RPMI7951 (cell line): ENCODE results near the gene PLXNB3. TPM values are rescaled to one million over a fixed set of nuclear protein-coding genes. Genes with fewer than 3 reads are reported as not detected.
"Not testable (repeated sequence)": the region's sequence is repeated elsewhere in the genome, so short reads cannot be mapped to it uniquely, and the experiment has no call there.

Source experiments
- DNase-seq: peaks from one replicate; pipeline ENCODE4 v3.0.0-alpha.2; 2012; ENCODE audit warnings: low read depth
- total RNA-seq: library from RNA; depleted of rRNA; stranded (reverse); fragments of >200 nt; shearing (Covaris generic); gene quantifications from 2 replicates; pipeline ENCODE4 v1.2.3, GENCODE V29; 2014; rRNA removed

PLXNB3 gene
- total RNA-seq = 2.0 and 3.8 TPM in 2 replicates

DNA sequence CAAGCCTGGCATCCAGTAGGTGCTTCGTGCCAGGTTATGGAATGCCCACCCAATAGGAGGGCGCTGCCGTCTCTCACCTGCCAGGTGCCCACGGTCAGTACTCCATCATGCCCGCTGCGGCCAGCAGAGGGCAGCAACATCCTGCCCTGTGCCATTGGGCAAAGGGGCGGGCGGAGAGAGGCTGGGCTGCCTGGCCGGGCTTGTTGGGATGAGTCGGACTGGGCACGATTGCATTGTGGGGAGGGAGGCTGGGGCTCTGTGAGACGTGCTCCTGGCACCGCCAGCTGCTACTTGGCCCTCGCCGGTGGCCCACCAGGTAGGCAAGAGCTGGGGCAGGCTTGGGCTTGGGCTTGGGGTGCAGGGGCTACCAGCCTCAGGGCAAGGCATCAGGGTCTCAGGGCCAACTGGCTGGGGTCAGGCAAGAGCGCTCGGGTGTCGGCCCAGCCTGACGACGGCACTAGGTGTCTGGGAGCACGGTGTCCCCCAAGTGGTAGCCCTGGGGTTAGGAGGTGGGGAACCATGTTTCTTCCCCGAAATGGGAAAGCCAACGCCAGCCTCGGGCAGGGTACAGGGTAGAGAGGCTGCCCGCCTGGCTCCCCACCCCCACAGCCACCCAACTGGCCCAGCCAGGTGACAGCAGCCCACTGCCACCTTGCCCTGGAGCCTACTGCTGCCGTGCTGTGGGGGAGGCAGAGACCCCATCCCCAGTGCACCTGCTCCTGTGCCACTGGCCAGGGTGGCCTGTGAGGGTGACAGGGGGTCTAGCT, at the start of gene PLXNB3:
Gene PLXNB3 (plus strand): TSS at position 261 of the 767 bp plus-strand sequence. CDS start 1,287 bp downstream, outside the sequence.
- peak; percentile 65 for DNase-seq

GRCh38 chrX:153714256-153714655, 49.8 kb upstream of the PLXNB3 start:
- DNase-seq = no peak

DNA sequence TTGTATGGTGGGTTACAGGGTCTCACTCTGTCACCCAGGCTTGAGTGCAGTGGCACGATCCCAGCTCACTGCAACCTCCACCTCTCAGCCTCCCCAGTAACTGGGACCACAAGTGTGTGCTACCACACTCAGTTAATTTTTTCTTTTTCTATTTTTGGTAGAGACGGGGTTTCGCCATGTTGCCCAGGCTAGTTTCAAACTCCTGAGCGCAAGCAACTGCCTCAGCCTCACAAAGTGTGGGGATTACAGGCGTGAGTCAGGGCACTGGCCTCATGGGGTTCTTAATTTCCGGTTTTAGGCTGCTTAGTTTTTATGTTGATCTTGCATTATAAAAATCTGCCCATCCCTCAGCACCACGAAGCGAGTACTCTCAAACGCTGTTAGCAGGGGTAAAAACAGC, 46.6 kb upstream of the PLXNB3 start:
- DNase-seq = no peak

DNA sequence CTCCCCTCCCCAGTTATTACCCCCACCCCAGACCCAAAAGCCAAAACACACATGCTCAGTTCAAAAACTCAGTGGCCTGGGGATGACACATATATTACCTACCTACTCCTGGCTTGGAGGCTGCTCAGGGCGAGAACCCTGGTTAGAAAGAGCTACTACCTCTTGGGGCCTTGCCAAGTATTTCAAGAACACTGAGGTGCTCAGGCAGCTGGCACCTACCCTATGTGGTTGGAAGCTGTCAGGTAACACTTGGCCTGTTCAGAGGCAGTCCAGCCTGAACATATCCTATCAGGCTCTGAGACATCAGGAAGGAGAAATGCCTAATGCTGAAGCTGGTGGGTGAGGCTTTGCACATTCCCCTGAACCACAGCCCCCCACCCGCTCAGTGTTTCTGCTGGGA, 44.8 kb upstream of the PLXNB3 start:
- DNase-seq = no peak

- no peak for DNase-seq
Observed at GRCh38 chrX:153719701-153720100, 44.3 kb upstream of the PLXNB3 start.

- DNase-seq = no peak
Observed at GRCh38 chrX:153722704-153723350, 41.2 kb upstream of the PLXNB3 start.

DNA sequence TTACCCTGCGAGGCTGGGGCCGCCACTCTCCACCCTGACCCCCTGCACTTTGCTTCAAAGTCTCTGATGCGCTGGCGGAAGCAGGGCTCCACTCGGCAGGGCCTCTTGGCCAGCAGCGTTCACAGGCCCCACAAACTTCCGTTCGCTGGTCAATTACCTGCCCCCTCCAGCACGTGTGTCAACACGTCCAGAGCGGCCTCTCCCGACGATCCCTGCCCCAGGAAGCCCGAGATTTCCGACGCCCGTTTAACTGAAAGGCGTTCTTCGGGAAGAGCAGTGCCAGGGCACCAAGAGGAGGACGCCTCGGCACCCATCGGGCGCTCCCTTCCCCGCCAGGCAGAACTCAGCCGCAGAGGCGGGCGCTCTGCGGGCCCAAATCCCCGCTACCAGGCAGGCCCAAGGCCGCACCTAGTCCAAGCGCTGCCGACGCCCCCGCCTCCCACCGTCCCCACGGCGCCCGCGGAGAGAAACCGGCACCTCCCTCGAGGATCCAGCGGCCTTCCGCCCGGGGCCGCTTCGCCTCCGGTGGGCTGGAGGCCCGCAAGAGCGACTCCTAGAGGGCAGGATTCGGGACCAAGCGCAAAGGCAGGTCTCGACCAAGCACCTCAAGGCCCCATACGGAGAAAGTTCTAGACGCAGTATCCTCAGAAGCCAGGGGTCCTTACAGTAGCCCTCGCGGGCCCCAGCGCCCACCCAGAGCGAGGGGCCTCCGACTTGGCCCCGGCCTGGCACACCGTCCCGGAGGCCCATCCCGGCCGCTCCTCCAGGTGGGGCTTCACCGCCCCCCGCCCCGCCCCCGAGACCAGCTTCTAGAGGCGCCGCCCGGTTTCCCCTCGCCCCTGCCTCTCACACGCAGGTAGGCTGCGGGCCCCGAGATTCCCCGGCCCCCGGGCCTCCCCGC, 40.4 kb upstream of the PLXNB3 start:
- DNase-seq = peak; percentile 32

DNA sequence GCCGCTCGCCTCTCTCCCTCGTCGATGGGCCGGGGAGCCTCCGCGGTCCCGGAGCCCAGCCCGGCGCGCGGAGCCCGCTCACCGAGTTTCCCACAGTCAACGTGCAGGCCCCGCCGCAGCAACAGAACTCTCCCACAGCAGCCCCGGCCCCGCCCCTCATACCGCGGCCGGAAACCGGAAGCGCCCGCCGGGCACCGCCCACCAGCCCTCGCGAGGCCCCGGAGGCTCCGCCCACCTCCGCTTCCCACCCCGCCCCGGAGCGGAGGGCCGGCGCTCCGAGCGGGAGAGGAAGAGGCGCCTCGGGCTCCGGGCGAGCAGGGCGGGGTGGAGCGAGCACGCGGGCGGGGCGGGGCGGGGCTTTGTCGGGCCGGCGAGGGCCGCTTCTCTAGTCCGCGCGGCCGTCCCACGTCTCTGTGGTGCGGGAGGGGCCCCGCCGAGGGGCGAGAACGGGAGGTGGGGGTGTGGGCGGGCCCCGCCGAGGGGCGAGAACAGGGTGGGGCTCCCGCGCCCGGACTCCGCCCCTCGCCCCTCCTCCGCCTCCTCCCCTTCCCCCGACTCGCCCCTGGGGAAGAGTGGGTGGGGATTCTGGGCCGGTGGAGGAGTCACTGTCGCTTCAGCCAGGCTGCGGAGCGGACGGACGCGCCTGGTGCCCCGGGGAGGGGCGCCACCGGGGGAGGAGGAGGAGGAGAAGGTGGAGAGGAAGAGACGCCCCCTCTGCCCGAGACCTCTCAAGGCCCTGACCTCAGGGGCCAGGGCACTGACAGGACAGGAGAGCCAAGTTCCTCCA, 39.6 kb upstream of the PLXNB3 start, which contains the start of the genes ABCD1 and BCAP31:
Gene ABCD1 (plus strand): TSS at position 605 of the 787 bp plus-strand sequence. CDS start 411 bp downstream, outside the sequence.
Gene BCAP31 (minus strand): TSS at position 136 of the 787 bp plus-strand sequence. CDS start 1,143 bp downstream, outside the sequence.
- peak; percentile 83 for DNase-seq

DNA sequence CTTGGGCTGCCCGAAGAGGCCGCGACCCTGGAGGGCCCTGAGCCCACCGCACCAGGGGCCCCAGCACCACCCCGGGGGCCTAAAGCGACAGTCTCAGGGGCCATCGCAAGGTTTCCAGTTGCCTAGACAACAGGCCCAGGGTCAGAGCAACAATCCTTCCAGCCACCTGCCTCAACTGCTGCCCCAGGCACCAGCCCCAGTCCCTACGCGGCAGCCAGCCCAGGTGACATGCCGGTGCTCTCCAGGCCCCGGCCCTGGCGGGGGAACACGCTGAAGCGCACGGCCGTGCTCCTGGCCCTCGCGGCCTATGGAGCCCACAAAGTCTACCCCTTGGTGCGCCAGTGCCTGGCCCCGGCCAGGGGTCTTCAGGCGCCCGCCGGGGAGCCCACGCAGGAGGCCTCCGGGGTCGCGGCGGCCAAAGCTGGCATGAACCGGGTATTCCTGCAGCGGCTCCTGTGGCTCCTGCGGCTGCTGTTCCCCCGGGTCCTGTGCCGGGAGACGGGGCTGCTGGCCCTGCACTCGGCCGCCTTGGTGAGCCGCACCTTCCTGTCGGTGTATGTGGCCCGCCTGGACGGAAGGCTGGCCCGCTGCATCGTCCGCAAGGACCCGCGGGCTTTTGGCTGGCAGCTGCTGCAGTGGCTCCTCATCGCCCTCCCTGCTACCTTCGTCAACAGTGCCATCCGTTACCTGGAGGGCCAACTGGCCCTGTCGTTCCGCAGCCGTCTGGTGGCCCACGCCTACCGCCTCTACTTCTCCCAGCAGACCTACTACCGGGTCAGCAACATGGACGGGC, 38.8 kb upstream of the PLXNB3 start:
- no peak for DNase-seq

- DNase-seq = no peak
Observed at GRCh38 chrX:153725832-153726285, 38.2 kb upstream of the PLXNB3 start.

- DNase-seq = peak; percentile 80
Observed at GRCh38 chrX:153726286-153727122, 37.5 kb upstream of the PLXNB3 start.

GRCh38 chrX:153727123-153727931, 36.7 kb upstream of the PLXNB3 start:
- DNase-seq = no peak

DNA sequence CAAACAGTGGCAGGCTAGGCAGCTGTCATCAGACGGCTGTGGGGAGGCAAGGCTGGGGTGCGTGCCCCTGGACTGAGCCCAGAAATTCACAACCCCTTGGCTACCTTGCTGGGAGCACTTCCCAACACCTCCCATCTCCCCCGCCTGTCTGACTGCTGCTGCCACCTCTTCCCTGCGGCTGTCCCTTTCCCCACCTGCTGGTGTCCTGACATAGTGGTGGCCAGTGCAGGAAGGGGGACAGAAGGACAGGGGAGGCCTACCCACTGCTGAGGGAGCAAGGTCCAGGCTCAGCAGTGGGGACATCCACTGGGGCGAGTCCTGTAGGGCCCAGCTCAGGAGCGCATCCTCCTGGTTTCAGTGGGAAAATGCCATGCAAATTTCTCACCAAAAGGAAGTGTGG, 36.0 kb upstream of the PLXNB3 start:
- no peak for DNase-seq

- DNase-seq = no peak
Observed at GRCh38 chrX:153728951-153729631, 35.0 kb upstream of the PLXNB3 start.

DNA sequence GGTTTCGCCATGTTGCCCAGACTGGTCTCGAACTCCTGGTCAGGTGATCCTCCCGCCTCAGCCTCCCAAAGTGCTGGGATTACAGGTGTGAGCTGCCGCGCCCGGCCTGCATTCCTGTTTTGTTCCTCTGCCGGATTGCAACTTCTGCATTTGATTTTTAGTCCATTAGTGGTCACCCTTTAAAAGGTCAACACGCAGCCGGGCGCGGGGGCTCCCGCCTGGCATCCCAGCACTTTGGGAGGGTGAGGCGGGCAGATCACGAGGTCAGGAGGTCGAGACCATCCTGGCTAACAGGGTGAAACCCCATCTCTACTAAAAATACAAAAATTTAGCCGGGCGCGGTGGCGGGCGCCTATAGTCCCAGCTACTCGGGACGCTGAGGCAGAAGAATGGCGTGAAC, 33.9 kb upstream of the PLXNB3 start:
- DNase-seq = not testable (repeated sequence)

GRCh38 chrX:153731117-153731844, 32.8 kb upstream of the PLXNB3 start:
- DNase-seq = peak; percentile 38

DNA sequence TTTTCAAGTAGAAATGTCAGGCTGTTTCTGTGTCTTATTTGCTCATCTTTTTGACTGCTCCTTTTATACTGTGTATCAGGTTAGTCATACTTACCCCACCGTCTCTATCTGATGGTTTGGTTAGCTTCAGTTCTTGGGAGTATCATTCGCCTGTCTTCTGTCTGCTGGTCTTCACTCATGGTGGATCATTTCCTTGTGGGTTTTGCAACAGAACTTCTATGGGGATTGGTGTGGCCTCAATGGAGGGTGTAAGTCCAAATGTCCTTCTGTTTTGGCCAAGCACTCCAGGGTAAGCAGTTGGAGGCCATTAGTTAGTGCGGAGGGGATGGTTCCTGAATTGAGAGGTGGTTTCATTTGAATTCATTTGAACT, 32.2 kb upstream of the PLXNB3 start:
- no peak for DNase-seq
